ENCODE measurements around the gene PAPOLA. TPM values are rescaled to one million over a fixed set of nuclear protein-coding genes. Genes with fewer than 3 reads are reported as not detected.

Gene PAPOLA
- total and polyA plus RNA-seq, 2 of the 4 experiments (the other 2 are of a cell fraction): 73.8 to 128 TPM

DNA sequence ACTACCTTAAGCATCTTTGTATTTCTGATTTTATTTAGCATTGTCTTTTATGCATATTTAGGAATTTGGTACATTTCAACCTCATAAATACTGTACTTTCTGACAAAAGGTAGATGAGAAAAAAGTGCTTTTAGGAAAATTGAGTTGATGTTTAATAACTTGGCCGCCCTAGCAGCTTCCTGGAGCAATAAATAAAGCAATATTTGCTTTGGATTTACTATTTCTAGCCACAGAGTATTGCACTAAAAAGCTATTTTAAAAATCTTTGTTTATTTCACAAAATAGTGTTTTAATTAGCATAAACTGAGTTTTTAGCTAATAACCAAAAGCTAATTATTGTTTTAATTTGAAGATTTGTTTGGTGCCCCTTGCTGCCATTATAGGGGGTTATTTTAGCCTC is 9.5 kb downstream of the PAPOLA start:
- Histone ChIP-seq H3K18ac (ENCODE audit: low read depth, low read length) (no peak overlapping the region), H2BK120ac (ENCODE audit: low read depth, low read length) (no peak overlapping the region), H2AFZ (replicated peaks; ENCODE audit: low read length, poor library complexity) (no peak overlapping the region), H4K5ac (ENCODE audit: low read depth, low read length) (no peak overlapping the region), H2BK5ac (ENCODE audit: low read depth, low read length, poor library complexity, severe bottlenecking) (no peak overlapping the region), H3K9ac (ENCODE audit: low read depth, low read length) (no peak overlapping the region), H3K9me3 (ENCODE audit: control insufficient read depth, insufficient read depth, low read length) (no peaks in the 10 kb centered on the region), H2BK15ac (ENCODE audit: low read depth, low read length) (no peak overlapping the region), H3K56ac (ENCODE audit: extremely low read depth, insufficient read depth, low read length) (no peak overlapping the region), H3K14ac (replicated peaks; ENCODE audit: low read depth, low read length) (no peak overlapping the region), H3K79me1 (ENCODE audit: low read depth in 1 of 2, low read length in 2 of 2) (peaks cover 4 to 32% of the 10 kb centered on the region in 2 experiments; a peak in 3 of 4 replicates), H2AK5ac (ENCODE audit: low read depth, low read length) (no peak overlapping the region), H4K20me1 (ENCODE audit: insufficient read depth, low read length) (peaks cover 94% of the 10 kb centered on the region), H3K36me3 (ENCODE audit: control insufficient read depth, insufficient read depth, low read length) (no peaks in the 10 kb centered on the region), H2BK20ac (ENCODE audit: low read depth, low read length) (no peak overlapping the region), H3K9me1 (ENCODE audit: insufficient read depth, low read length) (no peaks in the 10 kb centered on the region; the same call in 1 of the 2 replicates), H3K23ac (ENCODE audit: low read depth, low read length) (no peak overlapping the region), H3K27me3 (ENCODE audit: control insufficient read depth, insufficient read depth, low read length) (no peaks in the 10 kb centered on the region), H3K4me3 (ENCODE audit: insufficient read depth, low read depth, low read length) (no peak overlapping the region), H3K4ac (ENCODE audit: low read depth, low read length) (no peak overlapping the region), H3K4me2 (ENCODE audit: low read depth, low read length) (no peak overlapping the region), H4K8ac (ENCODE audit: low read depth in 2 of 2, low read length in 2 of 2) (no peak overlapping the region), H3K27ac (ENCODE audit: insufficient read depth, low read length) (no peak overlapping the region), H3K4me1 (ENCODE audit: control insufficient read depth, insufficient read depth, low read length) (peaks cover 8% of the 10 kb centered on the region), H2AK9ac (replicated peaks; ENCODE audit: low read depth, low read length, poor library complexity) (no peak overlapping the region), H4K91ac (ENCODE audit: insufficient read depth, low read depth, low read length) (no peak overlapping the region)
- POLR2A ChIA-PET (ENCODE audit: unreplicated experiment): no interaction called here
- no peak for ATAC-seq (ENCODE audit: low read depth)
- TF ChIP-seq NFE2L2 (IDR thresholded peaks at IDR 0.05; ENCODE audit: low read depth, low read length) (no peak), USF2 (IDR thresholded peaks at IDR 0.05; ENCODE audit: low read depth, low read length) (no peak), CHD1 (IDR thresholded peaks at IDR 0.05; ENCODE audit: low read depth, low read length) (no peak), RCOR1 (IDR thresholded peaks at IDR 0.05; ENCODE audit: insufficient replicate concordance, low read length) (no peak), POLR2A (IDR thresholded peaks at IDR 0.05; ENCODE audit: low read depth, low read length) (no peak), CEBPB (IDR thresholded peaks at IDR 0.05; ENCODE audit: low read depth, low read length) (no peak), FOS (IDR thresholded peaks at IDR 0.05; ENCODE audit: low read depth, low read length) (no peak), RAD21 (IDR thresholded peaks at IDR 0.05; ENCODE audit: low read length) (no peak), SMC3 (IDR thresholded peaks at IDR 0.05; ENCODE audit: low read depth, low read length) (no peak), MAZ (IDR thresholded peaks at IDR 0.05; ENCODE audit: borderline replicate concordance, low read depth, low read length) (no peak), MAFK (IDR thresholded peaks at IDR 0.05; ENCODE audit: low read depth, low read length) (no peak), BHLHE40 (IDR thresholded peaks at IDR 0.05; ENCODE audit: low read depth, low read length) (no peak), RFX5 (IDR thresholded peaks at IDR 0.05; ENCODE audit: low read depth, low read length) (no peak), MXI1 (IDR thresholded peaks at IDR 0.05; ENCODE audit: borderline replicate concordance, low read depth, low read length) (no peak)
- TF ChIP-seq, protein P1, sequence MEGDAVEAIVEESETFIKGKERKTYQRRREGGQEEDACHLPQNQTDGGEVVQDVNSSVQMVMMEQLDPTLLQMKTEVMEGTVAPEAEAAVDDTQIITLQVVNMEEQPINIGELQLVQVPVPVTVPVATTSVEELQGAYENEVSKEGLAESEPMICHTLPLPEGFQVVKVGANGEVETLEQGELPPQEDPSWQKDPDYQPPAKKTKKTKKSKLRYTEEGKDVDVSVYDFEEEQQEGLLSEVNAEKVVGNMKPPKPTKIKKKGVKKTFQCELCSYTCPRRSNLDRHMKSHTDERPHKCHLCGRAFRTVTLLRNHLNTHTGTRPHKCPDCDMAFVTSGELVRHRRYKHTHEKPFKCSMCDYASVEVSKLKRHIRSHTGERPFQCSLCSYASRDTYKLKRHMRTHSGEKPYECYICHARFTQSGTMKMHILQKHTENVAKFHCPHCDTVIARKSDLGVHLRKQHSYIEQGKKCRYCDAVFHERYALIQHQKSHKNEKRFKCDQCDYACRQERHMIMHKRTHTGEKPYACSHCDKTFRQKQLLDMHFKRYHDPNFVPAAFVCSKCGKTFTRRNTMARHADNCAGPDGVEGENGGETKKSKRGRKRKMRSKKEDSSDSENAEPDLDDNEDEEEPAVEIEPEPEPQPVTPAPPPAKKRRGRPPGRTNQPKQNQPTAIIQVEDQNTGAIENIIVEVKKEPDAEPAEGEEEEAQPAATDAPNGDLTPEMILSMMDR (conservative IDR thresholded peaks at IDR 0.05; ENCODE audit: low read depth, low read length): no peak
- TF ChIP-seq, protein P2, sequence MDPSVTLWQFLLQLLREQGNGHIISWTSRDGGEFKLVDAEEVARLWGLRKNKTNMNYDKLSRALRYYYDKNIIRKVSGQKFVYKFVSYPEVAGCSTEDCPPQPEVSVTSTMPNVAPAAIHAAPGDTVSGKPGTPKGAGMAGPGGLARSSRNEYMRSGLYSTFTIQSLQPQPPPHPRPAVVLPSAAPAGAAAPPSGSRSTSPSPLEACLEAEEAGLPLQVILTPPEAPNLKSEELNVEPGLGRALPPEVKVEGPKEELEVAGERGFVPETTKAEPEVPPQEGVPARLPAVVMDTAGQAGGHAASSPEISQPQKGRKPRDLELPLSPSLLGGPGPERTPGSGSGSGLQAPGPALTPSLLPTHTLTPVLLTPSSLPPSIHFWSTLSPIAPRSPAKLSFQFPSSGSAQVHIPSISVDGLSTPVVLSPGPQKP (IDR thresholded peaks at IDR 0.05; ENCODE audit: borderline replicate concordance, low read depth, low read length): no peak
- intact Hi-C loops (cut with micrococcal nuclease) (no loop called here), dilution Hi-C loops (cut with HindIII; ENCODE audit: low sequenced_read_pairs, unreplicated experiment) (no loop called here), in situ Hi-C loops (cut with MboI; ENCODE audit: low sequenced_read_pairs) (no loop called here)
- no CpG with 5 or more reads among the region's 1 CpG for WGBS, 2 experiments (ENCODE audit: extremely low coverage in 2 of 2, insufficient read length in 1 of 2)
- DNase-seq: no peak
- CTCF ChIA-PET: no interaction called here
- BruUV-seq (replicated peaks): no TSS peak

Data from IMR-90 (cell line).